Gastroesophageal sphincter (tissue), 3 donors: Measurements from ENCODE around the gene IBTK.

Source experiments
- CTCF ChIP-seq, 4 experiments: fragments of 200-600 bp in 2 of 4; fragments of 450-650 bp in 2 of 4; sonication (generic) in 1 of 4; IDR thresholded peaks; one replicate each; pipeline ENCODE4 v1.5.1; 2017 to 2019; ENCODE audit warnings: antibody characterized with exemption in 4 of 4, mild to moderate bottlenecking in 2 of 4, moderate library complexity in 2 of 4
- POLR2A ChIP-seq, 2 donors: fragments of 450-650 bp; IDR thresholded peaks; one replicate each; pipeline ENCODE4 v1.6.1; 2017; ENCODE audit warnings: antibody characterized with exemption in 2 of 2, mild to moderate bottlenecking in 2 of 2, moderate library complexity in 1 of 2
- POLR2AphosphoS5 ChIP-seq: sonication (generic); formaldehyde crosslinking; IDR thresholded peaks from one replicate; pipeline ENCODE4 v1.6.1; 2017; ENCODE audit warnings: antibody characterized with exemption

- TF ChIP-seq CTCF (IDR thresholded peaks at IDR 0.05), result no peak
- no peak for TF ChIP-seq POLR2A (IDR thresholded peaks at IDR 0.05)
- no peak for TF ChIP-seq POLR2AphosphoS5
Observed at GRCh38 chr6:82131441-82131840, 116.1 kb downstream of the IBTK start.
